Left ventricle myocardium superior (tissue), 1 donor: Measurements from ENCODE around the gene IFT27. TPM values are rescaled to one million over a fixed set of nuclear protein-coding genes. Genes with fewer than 3 reads are reported as not detected.
"Not testable (repeated sequence)": the region's sequence is repeated elsewhere in the genome, so short reads cannot be mapped to it uniquely, and the experiment has no call there.

Source experiments
- ATAC-seq: fragments of 200-7000 bp; cut with Tn5 transposase; one replicate; pipeline ENCODE4 v1.9.1; 2020; ENCODE audit warnings: mild to moderate bottlenecking, moderate library complexity
- DNase-seq: peaks from one replicate; pipeline ENCODE4 v3.0.0-alpha.2; 2020
- intact Hi-C: fragments of 100-400 bp; cut with micrococcal nuclease; formaldehyde crosslinking; loops from one replicate; pipeline ENCODE4 v1.11.0; 2022
- total RNA-seq: library from RNA; stranded (reverse); fragmentation: NEBNext Ultra II Directional; extraction: Animal tissue kit (Norgen Biotek cat#: 25700); gene quantifications from one replicate; pipeline ENCODE4 v1.2.1, GENCODE V29; 2021
- donor health status: DM: no; HTN: yes; CAD: no; lungs with severe emphysema.

Gene IFT27
- total RNA-seq, 1 donor from 2014 or later, result 29.3 TPM

DNA sequence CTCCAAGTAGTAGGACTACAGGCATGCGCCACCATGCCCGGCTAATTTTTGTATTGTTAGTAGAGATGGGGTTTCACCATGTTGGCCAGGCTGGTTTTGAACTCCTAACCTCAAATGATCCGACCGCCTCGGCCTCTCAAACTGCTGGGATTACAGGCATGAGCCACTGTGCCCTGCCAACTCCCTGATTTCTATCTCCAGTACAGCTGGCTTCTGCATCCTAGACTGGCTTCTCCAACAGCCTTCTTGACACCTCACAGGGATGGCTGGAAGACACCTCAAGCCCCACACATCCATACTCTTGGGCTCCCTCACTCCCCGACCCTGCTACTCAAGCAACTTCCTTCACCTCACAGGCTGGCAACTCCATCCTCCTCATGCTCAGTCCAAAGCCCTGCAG lies 44.6 kb downstream of the IFT27 start:
- DNase-seq, ATAC-seq, intact Hi-C loops: not testable (repeated sequence)

DNA sequence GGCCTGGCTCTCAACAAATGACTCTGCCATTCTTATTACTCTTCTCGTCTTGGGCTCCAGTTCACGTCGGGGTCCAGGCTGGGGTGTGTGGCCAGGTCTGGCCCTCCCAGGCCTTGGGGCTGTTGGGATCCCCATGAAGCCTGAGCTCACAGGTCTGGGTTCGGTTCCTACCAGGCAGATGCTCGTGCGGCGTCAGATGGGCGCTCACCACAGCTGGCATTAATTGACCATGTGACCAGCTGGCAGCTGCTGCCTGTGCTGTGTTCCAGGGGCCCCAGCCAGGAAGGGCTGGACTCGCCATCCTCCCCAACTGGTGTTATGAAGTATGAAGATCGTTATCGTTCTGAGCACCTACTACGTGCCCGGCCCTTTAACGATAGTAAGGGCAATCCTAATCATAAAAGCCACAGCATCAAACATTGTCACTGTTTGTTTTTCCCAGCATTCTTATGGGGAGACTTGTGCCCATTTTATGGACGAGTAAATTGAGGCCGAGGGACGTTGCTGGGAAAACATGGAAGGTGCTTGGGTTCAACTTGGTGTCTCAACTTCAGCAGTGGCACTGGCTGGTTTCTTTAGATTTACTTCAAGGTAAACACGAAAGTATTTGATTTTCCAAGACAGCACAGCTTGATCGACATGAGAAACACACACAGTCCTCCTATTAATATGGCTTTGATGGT lies 45.6 kb downstream of the IFT27 start:
- ATAC-seq (no peak), DNase-seq (no peak)
- intact Hi-C loops, result no loop called here

DNA sequence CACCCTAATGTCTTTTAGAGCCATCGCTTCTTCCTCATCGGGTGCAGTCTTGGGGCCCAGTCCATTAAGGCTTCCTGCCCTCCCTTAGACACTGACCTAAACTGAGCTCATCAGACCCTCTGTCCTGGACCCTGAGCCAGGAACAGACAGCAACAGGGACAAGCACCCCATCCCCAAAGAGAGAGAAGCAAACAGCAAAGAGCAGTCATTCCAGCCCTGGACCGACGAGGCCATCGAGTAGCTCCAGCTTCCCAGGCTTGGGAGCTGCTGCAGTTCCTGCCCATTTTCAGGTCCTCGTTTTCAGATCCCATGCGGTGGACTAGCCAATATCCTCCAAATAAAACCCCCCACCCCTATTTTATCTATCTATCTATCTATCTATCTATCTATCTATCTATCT lies 46.6 kb downstream of the IFT27 start:
- ATAC-seq, result no peak
- intact Hi-C loops, result no loop called here
- no peak for DNase-seq

DNA sequence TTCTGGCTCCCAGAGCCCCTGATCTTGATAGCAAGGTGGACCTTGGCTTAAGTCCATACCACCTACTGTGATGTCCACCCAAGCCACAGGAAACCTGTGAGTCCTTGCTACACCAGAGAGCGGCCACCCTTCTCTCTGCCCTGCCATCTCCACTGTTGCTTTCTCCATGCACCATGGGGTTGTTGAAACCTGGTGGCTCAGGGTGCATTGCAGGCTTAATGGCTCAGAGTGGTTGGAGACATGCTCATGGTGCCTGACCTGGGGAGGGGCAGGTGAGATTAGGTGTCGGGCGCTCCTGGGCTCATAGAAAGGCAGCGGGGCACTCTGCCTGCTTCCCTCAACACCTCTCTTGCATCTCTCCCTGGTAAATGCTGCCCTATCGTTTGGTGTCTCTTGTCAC lies 47.4 kb downstream of the IFT27 start:
- no peak for ATAC-seq
- DNase-seq, result no peak
- intact Hi-C loops, result no loop called here

DNA sequence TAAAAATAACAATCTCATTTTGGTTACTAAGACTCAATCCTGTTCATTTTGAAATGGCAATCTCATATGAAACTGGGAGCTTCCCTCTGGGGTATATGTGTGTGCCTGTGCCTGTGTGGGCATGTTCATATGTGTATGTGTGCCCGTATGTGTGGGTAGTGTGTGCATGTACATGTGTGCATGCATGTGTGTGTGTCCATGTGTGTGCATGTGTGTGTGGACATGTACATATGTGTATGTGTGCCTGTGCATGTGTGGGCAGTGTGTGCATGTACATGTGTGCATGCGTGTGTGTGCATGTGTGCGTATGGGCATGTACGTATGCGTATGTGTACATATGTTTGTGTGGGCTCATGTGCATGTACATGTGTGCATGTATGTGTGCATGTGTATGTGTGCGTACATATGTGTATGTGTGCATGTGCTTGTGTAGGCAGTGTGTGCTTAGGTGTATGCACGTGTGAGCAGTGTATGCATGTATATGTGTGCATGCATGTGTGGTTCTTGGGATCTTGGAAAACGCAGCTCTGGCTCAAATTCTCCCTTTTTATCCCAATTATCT lies 47.9 kb downstream of the IFT27 start:
- DNase-seq, result no peak
- ATAC-seq, result no peak
- intact Hi-C loops, result no loop called here

DNA sequence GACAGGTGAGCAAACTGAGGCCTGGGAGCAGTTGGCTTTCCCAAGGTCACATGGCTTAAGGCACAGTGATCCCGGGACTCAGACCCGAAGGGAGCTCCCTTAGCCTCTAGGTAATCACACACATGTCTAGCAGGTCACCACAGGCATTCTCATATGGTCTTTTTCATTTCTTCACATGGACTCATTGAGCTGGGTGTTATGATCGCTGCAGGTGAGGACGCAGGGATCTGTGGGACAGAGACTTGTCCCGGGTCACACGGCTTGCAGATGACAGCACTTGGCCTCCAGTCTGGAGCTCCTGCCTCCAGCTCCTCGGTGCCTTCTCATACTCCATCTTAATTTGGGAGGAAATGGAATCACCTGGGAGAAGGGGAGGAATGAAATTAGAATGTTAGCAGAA lies 48.8 kb downstream of the IFT27 start:
- ATAC-seq, result no peak
- intact Hi-C loops, result no loop called here
- no peak for DNase-seq

DNA sequence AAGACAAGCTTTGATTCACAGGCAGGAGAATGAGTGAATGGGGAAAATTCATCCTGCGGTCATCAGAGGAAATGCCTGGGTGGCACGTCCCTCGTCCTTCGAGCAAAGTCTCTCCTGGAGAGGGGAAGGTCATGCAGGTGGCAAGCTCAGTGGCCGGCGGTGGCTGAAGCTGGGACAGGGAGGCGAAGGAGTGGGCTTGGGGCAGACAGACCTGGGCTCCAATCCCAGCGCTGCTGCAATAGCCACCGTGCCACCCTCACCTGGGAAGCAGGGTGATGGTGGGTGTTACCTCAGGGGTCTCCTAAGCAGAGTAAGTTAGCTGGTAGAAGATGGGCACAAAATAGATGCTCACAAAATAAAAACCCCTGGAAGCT lies 49.9 kb downstream of the IFT27 start:
- DNase-seq, result no peak
- no peak for ATAC-seq
- intact Hi-C loops, result no loop called here

DNA sequence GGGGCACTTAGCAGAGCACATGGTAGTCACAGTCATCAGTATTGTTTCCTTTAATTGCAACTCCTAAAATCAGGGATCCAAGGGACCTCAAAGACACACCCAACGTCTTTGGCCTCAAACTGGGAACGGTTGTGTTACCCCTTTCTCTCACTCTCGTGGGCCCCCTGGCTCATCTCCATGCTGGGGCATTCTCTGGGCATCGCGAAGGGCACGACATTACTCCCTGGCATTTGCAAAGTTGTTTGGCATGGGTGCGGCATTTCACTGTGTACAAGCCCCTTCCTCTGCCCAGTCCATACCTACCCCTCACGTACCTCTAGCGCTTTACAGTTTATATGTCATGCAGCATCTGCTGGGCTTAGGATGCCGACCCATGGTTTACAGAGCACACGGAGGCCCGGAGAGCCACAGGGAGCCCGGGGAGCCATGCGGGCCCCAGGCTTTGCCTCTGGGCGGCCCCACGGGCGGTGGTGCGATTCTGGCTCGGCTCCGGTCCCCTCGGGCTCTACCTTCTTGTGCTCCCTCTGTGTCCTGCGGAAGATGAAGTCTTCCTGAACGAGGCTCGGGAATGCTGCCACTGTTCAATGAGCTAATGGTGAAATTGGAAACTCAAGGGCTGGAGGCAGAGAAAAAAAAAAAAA lies 50.4 kb downstream of the IFT27 start:
- ATAC-seq (no peak), DNase-seq (no peak)
- intact Hi-C loops, result no loop called here

DNA sequence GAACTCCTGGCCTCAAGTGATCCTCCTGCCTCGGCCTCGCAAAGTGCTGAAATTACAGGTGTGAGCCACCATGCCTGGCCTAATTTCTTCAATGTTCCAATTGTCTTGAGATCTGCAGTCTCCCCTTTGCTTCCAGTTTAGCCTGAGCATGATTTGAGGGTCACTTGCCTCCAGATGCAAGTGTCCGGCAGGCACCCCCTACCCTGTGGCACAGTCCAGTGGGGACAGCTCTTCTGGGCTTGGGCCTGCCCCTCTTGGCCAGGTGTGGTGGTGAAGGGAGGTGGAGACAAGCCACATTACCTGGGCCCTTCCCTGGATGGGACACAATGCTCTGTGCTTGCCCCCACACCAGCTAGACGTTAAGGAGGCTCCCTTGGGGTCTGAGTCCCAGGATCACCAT lies 51.1 kb downstream of the IFT27 start:
- intact Hi-C loops, result no loop called here
- ATAC-seq, result no peak
- DNase-seq, result no peak

DNA sequence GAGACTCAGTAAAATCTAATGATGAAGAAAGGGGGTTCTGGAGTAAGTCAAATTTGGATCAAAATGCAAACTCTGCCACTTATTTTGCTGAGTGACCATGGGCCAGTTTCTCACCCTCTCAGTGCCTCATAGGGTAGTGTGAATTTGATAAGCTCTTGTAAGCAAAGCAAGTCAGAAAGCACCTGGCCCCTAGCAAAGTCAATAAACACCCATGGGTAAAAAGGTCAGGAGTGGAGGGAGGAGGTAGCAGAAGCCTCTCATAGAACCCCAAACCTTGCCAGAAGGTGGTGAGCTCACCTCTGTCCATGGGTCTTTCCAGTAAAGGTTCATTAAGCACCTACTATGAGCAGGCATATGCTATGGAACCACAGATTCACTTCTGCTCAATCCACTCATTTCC lies 53.9 kb downstream of the IFT27 start:
- intact Hi-C loops, result no loop called here
- DNase-seq, result no peak
- ATAC-seq, result no peak

DNA sequence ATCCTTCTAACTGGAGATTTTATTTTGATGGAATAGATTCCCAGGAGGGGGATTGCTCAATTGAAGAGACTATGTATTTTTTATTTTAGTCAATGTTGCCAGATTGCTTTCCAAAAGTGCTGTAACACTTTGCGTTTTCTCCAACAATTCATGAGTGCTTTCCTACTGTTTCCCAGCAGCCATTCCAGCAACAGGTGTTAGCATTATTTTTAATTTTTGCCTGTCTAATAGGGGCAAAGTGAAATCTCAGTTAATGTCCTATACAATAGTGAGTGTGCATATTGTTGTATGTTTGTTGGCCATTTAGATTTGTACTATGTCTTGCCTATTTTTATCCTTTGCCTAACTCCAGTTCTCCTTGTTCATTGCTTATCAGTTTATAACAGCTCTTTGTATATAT lies 60.3 kb downstream of the IFT27 start:
- intact Hi-C loops, result no loop called here
- ATAC-seq, result no peak
- no peak for DNase-seq

DNA sequence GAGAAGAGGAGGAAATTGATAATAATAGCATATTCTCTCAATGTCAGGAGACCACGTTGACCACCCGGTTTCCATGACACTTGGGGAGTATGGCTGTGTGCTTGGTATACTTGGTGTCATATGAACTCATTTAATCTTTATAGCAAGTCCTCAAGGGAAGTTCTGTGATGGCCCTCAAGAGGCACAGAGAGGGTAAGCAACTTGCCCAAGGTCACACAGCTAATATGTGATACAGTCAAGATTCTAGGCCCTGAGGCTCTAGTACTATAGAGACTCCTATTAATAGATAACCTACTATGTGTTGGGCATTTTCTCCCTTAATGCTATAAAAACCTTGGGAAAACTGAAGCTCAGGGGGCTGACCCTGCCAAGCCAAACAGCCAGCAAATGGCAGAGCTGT lies 61.8 kb downstream of the IFT27 start:
- intact Hi-C loops, result no loop called here
- no peak for ATAC-seq
- no peak for DNase-seq

DNA sequence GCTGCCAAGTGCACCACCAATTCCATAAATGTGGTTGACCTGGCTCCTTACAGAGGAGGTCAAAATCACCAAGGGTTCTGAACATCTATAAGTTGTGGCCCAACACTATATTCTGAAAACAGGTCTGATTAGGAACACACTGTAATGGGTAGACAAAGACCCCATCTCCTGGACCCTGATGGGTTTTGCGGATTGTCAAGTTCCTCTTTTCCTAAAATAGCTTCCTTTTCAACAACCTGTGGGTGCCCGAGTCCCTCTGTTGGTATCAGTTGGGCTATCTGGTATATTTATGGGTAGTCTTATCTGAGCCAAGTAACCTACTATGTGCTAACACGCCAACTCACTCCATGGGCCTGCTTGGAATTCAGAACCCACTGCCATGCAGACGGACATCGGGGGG lies 62.5 kb downstream of the IFT27 start:
- ATAC-seq (no peak), DNase-seq (no peak)
- intact Hi-C loops, result no loop called here

Other genes starting within 250 kb of the IFT27 start
- gene EIF3D, start 247.0 kb downstream of the IFT27 start, total RNA-seq, result 76.1 TPM
- gene CACNG2, start 72.4 kb downstream of the IFT27 start, total RNA-seq, result not detected
- gene PVALB, start 40.9 kb upstream of the IFT27 start, total RNA-seq, result not detected
- gene NCF4, start 84.9 kb upstream of the IFT27 start, total RNA-seq, result 6.8 TPM
- gene CSF2RB, start 137.5 kb upstream of the IFT27 start, total RNA-seq, result 3.2 TPM
- gene TST, start 243.3 kb upstream of the IFT27 start, total RNA-seq, result 45.8 TPM
- 56.7 TPM for gene MPST, start 243.6 kb upstream of the IFT27 start, total RNA-seq